ENCODE data around the gene HIF3A.
A peak's percentile ranks its signal among the peaks of the same experiment; 100 is the strongest.
"Not testable (repeated sequence)": the region's sequence is repeated elsewhere in the genome, so short reads cannot be mapped to it uniquely, and the experiment has no call there.

Gene HIF3A

GRCh38 chr19:46296722-46297461 is at the start of gene HIF3A:
Gene HIF3A, plus strand, starts transcription at chr19:46297042. Its CDS starts 35 bp downstream, at chr19:46297077.
- no peak for DNase-seq (ENCODE audit: low spot score)

GRCh38 chr19:46250076-46250735 is 46.6 kb upstream of the HIF3A start:
- no peak for DNase-seq (ENCODE audit: low spot score)

GRCh38 chr19:46251416-46251815 is 45.4 kb upstream of the HIF3A start:
- DNase-seq (ENCODE audit: low spot score) = no peak

- no peak for DNase-seq (ENCODE audit: low spot score)
These were observed 42.1 kb upstream of the HIF3A start for GRCh38 chr19:46254776-46255175.

- no peak for DNase-seq (ENCODE audit: low spot score)
These were observed 40.0 kb upstream of the HIF3A start for GRCh38 chr19:46256855-46257254.

- not testable (repeated sequence) for DNase-seq (ENCODE audit: low spot score)
These were observed 35.3 kb upstream of the HIF3A start for GRCh38 chr19:46261501-46261900.

- DNase-seq (ENCODE audit: low spot score) = not testable (repeated sequence)
These were observed 34.1 kb upstream of the HIF3A start for GRCh38 chr19:46262684-46263296.

- DNase-seq (ENCODE audit: low spot score) = not testable (repeated sequence)
These were observed 32.0 kb upstream of the HIF3A start for GRCh38 chr19:46264801-46265200.

- DNase-seq (ENCODE audit: low spot score) = peak; percentile 74
These were observed 31.5 kb upstream of the HIF3A start for GRCh38 chr19:46265217-46265828.

GRCh38 chr19:46269101-46269500 is 27.7 kb upstream of the HIF3A start:
- DNase-seq (ENCODE audit: low spot score) = no peak

GRCh38 chr19:46270521-46271256 is 26.2 kb upstream of the HIF3A start:
- no peak for DNase-seq (ENCODE audit: low spot score)

- no peak for DNase-seq (ENCODE audit: low spot score)
These were observed 25.2 kb upstream of the HIF3A start for GRCh38 chr19:46271481-46272197.

- not testable (repeated sequence) for DNase-seq (ENCODE audit: low spot score)
These were observed 22.9 kb upstream of the HIF3A start for GRCh38 chr19:46273931-46274330.

- no peak for DNase-seq (ENCODE audit: low spot score)
These were observed 17.7 kb upstream of the HIF3A start for GRCh38 chr19:46279177-46279576.

- DNase-seq (ENCODE audit: low spot score) = no peak
These were observed 13.1 kb upstream of the HIF3A start for GRCh38 chr19:46283771-46284170.

GRCh38 chr19:46284635-46285034 is 12.2 kb upstream of the HIF3A start:
- no peak for DNase-seq (ENCODE audit: low spot score)

- DNase-seq (ENCODE audit: low spot score) = no peak
These were observed 9.3 kb upstream of the HIF3A start for GRCh38 chr19:46287585-46287984.

GRCh38 chr19:46288896-46289588 is 7.8 kb upstream of the HIF3A start:
- DNase-seq (ENCODE audit: low spot score) = no peak

GRCh38 chr19:46289724-46290619 is 6.9 kb upstream of the HIF3A start:
- no peak for DNase-seq (ENCODE audit: low spot score)

- DNase-seq (ENCODE audit: low spot score) = no peak
These were observed 5.0 kb upstream of the HIF3A start for GRCh38 chr19:46291829-46292228.
